C4-2B (cell line): Measurements from ENCODE around the gene CXCR3.

Experiments used
- ZFX ChIP-seq: fragments of 450-650 bp; IDR thresholded peaks from 2 replicates; pipeline ENCODE4 v1.6.1; 2017
- TF ChIP-seq, protein P1 (sequence below): fragments of 450-650 bp; conservative IDR thresholded peaks from 2 replicates; pipeline ENCODE4 v1.5.1; 2017; ENCODE audit warnings: mild to moderate bottlenecking

DNA sequence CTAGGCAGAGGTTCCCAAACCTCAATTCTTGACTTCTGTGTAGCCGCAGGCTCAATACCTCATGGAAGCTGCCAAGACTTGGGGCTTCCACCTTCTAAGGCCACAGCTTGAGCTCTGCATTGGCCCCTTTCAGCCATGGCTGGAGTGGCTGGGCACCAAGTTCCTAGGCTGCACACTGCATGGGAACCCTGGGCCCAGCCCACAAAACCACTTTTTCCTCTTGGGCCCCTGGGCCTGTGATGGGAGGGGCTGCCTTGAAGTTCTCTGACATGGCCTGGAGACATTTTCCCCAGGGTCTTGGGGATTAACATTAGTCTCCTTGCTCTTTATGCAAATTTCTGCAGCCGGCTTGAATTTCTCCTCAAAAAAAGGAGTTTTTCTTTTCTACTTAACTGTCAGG, 35.0 kb upstream of the CXCR3 start:
- TF ChIP-seq, protein P1, sequence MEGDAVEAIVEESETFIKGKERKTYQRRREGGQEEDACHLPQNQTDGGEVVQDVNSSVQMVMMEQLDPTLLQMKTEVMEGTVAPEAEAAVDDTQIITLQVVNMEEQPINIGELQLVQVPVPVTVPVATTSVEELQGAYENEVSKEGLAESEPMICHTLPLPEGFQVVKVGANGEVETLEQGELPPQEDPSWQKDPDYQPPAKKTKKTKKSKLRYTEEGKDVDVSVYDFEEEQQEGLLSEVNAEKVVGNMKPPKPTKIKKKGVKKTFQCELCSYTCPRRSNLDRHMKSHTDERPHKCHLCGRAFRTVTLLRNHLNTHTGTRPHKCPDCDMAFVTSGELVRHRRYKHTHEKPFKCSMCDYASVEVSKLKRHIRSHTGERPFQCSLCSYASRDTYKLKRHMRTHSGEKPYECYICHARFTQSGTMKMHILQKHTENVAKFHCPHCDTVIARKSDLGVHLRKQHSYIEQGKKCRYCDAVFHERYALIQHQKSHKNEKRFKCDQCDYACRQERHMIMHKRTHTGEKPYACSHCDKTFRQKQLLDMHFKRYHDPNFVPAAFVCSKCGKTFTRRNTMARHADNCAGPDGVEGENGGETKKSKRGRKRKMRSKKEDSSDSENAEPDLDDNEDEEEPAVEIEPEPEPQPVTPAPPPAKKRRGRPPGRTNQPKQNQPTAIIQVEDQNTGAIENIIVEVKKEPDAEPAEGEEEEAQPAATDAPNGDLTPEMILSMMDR, result no peak
- TF ChIP-seq ZFX, result no peak
